Myocyte (in vitro differentiated cells): Measurements from ENCODE around the gene EIF5A. TPM values are rescaled to one million over a fixed set of nuclear protein-coding genes. Genes with fewer than 3 reads are reported as not detected.

Experiments
- DNase-seq: peaks from one replicate; pipeline ENCODE4 v3.0.0-alpha.2; 2012; ENCODE audit warnings: low read depth
- total RNA-seq: library from RNA; depleted of rRNA; stranded (reverse); fragments of >200 nt; gene quantifications from 2 replicates; pipeline ENCODE4 v1.2.3, GENCODE V29; 2014

EIF5A gene
- total RNA-seq, 1 donor from 2014 or later = 510 TPM

DNA sequence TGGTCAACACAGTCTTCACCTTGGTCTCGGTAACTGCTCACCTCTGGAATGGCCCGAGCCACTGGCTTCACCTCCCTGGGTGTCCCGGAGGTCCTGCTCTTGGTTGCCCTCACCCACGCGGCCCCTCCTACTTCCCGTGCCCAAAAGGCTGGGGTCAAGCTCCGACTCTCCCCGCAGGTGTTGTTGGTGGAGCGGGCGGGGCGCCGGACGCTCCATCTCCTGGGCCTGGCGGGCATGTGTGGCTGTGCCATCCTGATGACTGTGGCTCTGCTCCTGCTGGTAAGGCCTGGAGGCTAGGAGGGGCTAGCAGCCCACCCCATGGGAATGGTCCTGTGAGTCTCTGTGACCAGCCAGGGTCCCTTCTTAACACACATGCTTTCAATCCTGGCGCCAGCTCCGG, 22.5 kb upstream of the EIF5A start:
- DNase-seq = no peak

DNA sequence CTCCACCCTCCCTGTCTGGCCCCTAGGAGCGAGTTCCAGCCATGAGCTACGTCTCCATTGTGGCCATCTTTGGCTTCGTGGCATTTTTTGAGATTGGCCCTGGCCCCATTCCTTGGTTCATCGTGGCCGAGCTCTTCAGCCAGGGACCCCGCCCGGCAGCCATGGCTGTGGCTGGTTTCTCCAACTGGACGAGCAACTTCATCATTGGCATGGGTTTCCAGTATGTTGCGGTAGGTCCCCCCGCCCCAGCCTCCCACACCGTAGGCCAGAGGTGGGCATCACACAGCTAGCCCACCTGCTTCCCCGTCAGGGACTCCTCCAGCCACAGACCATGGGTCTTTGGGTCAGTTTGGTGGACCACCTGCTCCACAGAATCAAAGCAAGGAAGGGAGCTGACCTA, 21.7 kb upstream of the EIF5A start:
- no peak for DNase-seq

DNA sequence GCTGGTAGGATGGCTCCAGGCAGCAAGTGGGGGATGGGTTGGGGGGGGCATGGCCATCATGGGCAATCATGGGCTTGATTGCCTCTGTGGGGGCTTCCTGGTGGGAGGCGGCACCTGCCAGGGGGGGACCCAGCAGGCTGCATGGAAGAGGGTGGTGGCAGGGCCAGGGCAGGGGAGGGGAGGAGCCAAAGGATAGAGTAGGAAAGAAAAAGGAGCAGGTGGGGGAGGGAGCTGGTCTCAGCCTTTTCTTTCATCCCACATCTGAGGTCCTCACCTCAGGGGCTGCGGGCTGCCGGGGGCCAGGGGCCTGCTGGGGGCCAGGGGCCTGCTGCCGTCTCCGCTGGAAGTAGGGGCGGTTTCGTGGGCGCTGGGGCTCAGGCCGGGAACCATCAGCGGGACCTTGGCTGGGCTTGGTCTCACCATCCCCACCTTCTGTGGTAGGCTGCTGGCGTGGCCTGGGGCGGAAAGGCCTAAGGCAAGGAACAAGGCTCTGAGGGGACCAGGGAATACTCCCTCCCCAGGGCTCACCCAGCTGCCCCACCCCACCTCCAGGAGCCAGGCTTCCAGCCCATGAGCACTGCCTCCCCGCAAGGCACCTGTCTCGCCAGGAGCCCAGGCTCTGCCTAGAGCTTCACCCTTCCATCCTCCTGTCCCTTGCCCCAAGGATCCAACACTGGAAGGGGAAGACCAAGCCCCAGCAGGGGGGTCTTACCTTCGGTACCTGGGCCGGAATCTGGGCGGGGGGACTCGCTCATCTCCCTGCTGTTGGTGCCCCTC, 18.0 kb upstream of the EIF5A start:
- DNase-seq = no peak

DNA sequence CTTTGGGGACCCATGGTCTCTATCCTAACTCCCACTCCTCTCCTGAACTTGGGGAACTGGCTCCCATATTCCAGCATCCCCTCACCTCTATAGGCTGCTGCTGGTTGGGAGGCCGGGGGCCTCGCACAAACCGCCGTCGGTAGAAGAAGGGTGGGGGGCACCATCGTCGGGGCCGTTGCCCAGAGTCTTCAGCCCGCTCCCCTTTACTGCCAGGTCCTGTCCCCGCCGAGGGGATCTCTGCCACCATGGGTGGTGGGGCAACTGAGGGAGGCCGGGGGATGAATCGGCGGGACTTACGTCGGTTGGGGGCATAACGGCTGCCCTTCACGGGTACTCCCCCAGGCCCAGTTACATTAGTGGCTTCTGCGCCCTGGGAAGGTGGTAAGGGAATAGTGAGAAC, 17.3 kb upstream of the EIF5A start:
- no peak for DNase-seq

DNA sequence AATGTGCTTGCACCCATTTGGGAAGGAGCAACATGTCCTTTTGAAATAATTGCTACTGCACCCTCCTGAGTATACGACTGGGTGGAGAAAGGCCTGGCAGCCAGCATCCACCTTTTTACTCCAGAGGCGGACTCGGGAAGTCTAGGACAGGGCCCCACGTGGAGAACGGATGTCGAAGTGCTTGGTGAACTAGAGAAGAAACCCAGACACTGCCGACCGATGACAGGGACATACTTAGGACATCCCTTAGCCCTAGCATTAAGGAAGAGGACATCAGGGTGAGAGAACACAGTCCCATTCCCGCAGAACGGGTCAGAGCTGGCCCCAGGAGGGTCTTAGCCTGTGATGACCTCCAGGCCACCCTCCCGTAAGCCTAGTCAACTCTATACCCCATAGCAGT, 16.7 kb upstream of the EIF5A start:
- DNase-seq = no peak

DNA sequence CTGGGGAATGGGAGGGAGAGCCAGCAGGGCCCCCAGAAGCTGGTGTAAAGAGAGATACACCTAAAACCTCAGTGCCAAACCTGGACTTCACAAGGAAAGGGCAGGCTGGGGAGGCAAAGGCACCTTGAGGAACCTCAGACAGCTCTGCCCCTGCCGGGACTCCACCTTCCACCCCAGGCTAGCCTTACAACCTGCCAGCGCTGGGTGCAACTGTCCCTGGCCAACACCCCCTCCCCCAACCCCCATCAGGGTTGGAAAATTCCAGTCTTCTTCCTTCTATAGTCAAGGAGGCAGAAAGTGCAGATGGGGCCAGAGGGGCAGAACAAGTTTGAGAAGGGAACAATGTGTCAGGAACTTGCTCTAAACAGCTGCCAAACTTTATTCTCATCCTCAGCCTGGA, 15.2 kb upstream of the EIF5A start:
- DNase-seq = no peak

DNA sequence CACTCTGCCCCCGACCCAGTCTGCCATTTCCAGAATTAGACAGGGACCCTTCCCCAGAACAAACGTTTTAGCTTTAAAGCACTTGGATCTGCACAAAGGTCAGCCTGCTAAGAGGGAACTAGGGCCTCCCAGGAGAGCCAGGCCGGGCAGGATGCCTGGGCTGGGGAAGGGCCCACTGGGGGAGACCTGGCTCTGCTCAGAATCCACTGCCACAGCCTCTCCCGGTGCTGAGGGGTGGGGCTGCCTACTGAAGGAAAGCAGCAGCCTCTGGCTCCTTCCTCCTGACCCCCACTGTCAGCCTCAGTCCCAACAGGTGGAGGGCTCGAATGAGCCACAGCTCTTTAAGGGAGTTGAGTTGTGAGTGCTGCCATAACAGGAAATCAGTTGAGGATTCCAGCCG, 14.7 kb upstream of the EIF5A start:
- peak; percentile 75 for DNase-seq

DNA sequence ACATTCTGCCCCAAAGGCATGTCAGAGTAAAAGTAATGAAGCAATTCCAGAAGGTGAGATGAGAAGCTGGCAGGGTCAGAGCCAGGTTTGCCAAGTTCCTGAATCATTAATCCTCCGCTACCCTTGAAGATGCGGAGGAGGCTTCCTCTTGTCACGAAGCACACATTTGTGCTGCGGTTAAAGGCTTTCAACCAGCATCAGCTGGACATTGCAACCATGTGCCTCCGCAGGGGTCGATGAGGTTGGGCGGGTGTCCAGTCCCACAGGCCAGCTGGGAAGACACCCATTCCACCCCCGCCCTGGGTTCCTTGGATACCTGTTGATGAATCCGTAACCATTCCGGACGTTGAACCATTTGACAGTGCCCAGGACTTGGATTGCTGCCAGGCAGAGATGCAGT, 14.3 kb upstream of the EIF5A start:
- peak; percentile 88 for DNase-seq

DNA sequence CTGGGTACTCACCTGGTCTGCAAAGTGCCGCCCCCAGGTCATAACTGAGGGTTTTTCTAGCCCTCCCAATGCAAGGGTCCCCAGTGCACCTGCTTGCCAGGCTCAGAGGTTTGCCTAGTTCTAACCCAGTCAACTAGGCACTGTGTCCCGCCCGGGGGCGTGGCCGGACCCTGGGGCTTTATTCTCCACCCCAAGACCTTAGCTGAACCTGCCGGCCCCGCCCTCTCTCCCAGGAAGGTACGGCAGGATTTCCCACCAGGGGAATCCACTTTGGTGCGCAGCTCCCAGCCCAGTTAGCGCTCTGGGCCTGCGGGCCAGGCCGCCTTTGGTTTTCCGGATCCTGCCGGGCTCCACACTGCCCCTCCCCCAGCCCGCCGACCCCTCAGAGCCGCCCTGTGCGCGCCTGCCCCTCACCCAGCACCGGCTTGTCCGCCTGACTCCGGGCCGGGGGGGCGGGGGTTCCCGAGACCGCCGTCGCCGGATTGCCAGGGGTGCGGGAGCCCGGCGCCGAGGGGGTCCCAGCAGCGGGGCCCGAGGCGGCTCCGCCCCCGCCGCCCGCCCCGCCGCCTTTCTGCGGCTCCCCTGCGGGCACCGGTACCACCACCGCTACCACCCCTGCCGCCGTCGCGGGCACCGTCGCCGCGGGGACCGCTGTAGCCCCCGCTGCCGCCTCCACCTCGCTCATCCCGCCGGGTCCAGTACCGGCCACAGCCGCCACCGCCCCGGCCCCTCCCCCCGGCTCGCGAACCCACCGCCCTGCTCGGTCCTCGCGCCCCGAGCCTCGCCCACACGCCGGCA, 13.4 kb upstream of the EIF5A start:
- DNase-seq = peak; percentile 31

DNA sequence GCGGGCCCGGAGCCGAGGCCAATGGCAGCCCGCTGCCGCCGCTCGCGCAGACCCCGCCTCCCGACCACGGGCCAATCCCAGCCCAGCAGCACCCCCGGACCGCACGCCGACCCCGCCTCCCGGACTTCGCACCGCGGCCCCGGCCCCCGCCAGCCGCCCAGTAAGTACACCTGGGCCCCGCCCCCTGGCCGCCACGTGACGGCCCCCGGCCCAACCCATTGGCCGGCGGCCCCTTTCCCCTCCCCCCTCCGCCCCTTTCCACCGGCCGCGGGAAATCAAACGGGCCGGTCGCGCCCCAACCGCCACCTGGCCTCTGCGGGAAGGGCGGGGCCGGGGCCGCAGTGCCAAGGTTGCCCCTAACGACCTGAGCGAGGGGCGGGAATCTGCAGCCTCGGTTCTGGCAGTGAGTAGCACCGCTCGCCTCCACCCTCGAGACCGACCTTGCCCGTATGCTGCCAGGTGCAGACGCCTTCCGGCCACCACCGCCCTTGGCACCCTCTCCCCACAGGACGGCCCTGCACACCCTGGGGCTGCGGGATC, 12.7 kb upstream of the EIF5A start, which contains the start of gene YBX2:
Gene YBX2 (minus strand): TSS at position 26 of the 540 bp plus-strand sequence. CDS start 139 bp downstream, outside the sequence.
- DNase-seq = peak; percentile 56

DNA sequence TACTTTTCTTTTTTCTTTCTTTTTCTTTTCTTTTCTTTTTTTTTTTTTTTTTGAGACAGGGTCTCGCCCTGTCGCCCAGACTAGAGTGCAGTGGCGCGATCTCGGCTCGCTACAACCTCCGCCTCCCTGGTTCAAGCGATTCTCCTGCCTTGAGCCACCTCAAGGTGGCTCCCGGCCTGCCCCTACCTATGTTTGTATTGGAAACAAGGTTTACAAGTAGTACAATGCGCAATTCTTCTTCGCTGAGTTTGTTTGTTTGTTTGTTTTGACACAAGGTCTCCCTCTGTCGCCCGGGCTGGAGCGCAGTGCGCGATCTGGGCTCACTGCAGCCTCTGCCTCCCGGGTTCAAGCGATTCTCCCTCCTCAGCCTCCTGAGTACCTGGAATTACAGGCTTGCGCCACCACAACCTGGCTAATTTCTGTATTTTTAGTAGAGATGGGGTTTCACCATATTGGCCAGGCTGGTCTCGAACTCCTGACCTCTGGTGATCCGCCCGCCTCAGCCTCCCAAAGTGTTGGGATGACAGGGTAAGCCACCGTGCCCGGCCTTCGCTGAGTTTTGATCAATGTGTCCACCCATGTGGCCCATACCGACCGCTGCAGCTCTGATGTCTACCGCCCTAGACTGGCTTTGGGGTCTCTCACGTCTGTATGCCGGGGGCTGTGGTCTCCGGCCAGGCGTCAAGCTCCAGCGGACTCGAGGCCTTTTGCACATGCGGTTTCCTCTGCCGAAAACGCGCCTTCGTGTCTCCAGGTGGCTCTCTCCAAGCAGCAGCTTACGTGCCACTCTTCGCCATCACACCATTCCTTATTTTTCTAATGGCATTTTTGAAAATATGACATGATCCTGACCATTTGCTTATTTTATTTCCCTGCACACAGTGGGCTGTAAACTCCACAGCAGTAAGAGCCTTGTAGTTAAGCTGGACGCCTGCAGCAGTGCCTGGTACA, 11.9 kb upstream of the EIF5A start:
- no peak for DNase-seq

DNA sequence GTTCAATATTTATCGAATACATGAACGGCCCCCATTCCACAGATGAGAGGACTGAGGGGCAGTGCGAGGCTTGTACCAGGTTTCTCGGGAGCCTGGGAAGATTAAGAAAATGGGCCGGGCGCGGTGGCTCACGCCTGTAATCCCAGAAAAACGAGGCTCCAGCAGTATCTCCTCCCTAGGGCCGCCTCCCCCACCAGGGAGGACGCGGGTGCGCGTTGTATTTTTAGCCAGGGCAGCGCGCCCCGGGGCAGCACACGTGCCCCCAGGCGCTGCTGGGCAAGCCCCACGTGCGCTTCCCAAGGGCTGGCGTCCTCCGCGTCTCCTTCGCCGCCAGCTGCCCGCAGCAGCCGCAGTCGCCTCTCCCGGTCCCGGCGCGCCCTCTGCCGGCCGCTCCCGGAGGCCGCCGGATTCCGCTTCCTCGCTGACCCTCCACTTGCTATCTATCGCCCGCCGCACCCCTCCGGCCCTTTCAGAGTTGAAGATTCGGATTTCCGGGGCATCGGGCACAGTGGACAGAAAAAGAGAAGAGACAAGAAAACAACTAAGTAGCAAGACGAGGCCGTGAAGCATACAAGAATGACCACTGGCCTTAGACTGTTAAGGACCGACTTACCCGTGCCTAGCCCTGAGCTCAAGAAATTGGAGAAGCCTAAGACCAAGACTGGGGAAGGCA, 11.1 kb upstream of the EIF5A start:
- peak; percentile 92 for DNase-seq

DNA sequence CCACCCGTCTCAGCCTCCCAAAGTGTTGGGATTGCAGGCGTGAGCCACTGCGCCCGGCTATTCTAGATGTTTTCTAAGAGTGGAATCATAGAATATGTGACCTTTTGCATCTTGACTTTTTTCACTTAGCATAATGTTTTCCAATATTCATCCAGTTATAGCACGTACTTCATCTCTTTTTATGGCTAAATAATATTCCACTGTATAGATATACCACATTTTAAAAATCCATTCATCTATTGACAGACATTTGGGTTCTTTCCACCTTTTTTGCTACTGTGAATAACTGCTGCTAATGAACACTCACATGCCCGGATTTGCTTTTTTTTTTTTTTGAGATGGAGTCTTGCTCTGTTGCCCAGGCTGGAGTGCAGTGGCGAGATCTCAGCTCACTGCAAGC, 3.2 kb upstream of the EIF5A start:
- DNase-seq = no peak

DNA sequence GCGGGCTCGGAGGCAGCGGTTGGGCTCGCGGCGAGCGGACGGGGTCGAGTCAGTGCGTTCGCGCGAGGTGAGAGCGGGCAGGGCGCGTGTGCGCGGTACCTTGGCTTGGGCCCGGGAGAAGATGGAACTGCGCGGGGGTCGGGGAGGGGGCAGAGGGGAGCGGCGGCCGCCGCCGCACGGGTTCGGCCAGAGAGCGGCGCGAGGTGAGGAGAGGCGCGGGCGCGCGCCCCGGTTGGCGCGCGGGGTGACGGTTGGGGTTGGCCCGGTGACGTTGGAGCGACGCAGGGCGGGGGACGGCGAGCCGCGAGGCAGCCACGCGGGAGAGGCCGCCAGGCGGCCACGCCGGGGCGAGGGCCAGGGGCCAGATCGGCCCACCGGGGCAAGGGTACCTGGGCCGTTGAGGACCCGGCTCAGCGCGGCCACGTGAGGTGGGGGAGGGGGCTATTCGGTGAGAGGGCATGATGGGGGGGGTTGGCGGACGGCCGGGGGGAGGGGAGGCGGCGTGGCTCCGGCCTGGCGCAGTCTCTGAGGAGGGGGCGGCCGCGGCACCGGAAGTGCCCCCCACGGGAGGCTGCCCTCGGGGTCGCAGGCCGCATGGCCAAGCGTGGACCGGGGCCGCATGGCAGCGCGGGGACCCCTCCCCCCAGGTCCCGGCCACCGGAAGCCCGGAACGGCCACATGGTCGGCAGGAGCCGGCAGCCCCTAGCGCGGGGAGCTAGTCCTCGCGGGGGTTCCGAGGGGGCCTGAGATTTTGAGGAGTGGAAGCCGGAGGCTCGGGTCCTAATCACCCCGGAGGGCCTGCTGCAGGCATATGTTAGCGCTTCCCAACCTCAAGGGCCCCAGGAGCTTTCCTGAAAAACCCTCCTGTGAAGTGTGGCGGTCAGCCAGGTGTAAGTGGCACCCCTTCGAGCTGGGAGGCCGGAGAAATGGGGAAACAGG, 527 bp downstream of the EIF5A start:
- DNase-seq = peak; percentile 27

DNA sequence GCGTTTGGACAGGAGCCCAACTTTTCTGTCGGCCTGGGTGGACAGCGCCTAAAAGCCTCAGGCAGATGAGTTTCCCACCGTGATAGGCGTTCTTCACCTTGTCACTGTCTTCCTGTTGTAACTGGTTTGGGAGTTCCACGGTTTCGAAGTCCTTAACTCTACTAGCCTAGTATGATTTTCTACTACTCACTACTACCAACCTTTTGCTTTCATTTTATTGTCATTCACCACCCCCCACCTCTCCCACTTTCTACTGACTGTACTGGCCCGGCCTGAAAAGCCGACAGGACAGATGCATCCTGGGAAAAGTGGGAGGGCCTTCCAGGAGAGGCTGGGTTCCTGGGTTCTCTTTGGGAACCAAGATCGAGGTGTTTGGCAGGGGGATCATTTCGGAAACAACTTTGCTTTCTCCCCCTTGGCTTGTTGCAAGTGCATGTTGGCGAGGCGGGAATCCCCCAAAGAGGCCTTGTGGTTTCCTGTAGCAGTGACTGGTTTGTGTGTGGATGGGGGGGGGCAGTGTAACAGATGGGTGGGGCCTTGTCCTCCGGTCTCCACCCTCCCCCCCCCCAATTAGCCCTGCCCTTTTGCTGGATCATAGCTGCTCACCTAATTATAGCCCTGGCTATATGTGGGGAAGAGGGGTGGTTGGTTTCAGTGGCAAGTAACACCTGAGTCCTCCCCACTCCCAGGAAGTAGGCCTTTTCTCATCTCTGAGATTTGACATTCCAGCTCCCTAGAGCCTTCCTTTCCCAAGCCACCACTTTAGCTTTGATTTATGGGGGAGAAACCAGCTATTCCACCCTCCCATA, 1.4 kb downstream of the EIF5A start:
- DNase-seq = peak; percentile 88

DNA sequence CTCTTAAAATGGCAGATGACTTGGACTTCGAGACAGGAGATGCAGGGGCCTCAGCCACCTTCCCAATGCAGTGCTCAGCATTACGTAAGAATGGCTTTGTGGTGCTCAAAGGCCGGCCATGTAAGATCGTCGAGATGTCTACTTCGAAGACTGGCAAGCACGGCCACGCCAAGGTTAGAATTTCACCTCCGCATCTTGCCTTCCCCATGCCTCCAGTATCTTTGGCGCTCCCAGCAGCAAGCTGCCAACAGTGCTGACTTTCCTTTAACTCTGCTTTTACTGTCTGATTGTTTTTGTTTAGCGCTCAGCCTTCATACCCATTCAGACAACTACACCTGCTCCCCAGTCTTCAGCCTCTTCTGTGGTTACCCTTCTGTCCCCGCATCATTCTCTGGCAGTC, 2.2 kb downstream of the EIF5A start:
- no peak for DNase-seq

DNA sequence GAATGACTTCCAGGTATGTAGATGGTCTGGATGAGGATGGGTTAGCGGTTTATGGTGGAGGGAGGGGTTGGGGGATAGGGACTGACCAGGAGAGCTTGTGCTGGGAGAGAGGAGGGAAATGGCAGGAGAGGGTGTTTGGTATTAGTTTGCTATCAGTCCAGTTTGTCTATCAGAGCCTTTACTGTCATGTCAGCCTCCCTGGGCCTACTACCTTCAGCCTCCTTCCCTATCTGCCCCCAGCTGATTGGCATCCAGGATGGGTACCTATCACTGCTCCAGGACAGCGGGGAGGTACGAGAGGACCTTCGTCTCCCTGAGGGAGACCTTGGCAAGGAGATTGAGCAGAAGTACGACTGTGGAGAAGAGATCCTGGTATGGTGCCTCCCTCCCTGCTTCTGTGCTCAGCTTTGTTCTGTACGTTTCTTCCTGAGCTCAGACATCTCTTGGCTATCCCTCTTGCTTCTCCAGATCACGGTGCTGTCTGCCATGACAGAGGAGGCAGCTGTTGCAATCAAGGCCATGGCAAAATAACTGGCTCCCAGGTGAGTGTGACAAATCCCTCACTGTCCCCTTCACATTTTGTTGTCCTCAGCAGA, 3.8 kb downstream of the EIF5A start:
- DNase-seq = no peak

DNA sequence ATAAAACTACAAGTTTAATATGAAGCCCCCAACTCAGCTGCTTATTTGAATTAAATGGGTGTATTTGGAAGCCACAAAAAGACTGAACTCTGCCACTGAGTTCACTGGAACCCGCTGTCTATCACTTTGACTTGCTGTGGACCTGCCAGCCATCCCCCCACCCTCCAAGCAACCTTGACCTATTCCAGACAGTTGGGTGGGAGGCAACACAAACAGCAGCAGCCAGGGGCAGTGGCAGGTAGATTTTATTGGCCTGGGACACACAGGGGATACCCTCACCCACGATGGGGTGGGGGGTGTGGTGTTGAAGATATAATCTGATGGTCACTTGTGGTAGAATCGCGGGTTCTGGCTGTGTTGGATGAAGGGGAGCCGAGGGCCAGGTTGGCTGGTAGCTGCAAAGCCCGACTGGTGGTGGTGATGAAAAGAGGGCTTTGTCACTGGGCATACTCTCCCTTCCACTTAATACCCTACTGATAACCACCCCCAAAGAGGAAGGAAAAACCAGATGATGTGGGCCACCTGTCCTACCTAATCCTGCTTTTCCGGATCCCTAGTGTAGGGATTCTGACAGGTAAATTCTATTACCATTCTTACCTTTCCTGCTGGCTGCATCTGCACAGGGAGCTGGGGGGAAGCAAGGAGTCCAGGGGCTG, 5.1 kb downstream of the EIF5A start:
- no peak for DNase-seq
